GM12878 (cell line): ENCODE measurements around the gene SIL1. TPM values are rescaled to one million over a fixed set of nuclear protein-coding genes. Genes with fewer than 3 reads are reported as not detected.

Experiments used
- ATAC-seq: fragments of 200-7000 bp; cut with Tn5 transposase; 3 replicates; pipeline ENCODE4 v1.9.1; 2020; ENCODE audit warnings: mild to moderate bottlenecking, moderate library complexity
- BruUV-seq: library from RNA; stranded (reverse); fragments of 400-500 nt; replicated peaks from 2 replicates; lab custom pipeline; 2021; lab: Mats Ljungman, UMichigan
- CTCF ChIA-PET: fragments of 300-600 bp; sonication (Branson Sonifier 250); formaldehyde crosslinking; extraction: SDS; loops from one replicate; lab custom pipeline; 2021; ENCODE audit warnings: inconsistent platforms; lab: Yijun Ruan, JAX
- POLR2A ChIA-PET: fragments of 350-600 bp; formaldehyde crosslinking; extraction: SDS; loops from one replicate; lab custom pipeline; 2021; ENCODE audit warnings: inconsistent platforms; lab: Charles Lee
- RAD21 ChIA-PET: fragments of 300-600 bp; sonication (Branson Sonifier 250); formaldehyde crosslinking; loops from one replicate; lab custom pipeline; 2023; ENCODE audit warnings: antibody characterized with exemption; ENCODE audit not compliant: unreplicated experiment; lab: Charles Lee
- SMC1A ChIA-PET: fragments of 300-600 bp; sonication (Branson Sonifier 250); formaldehyde crosslinking; loops from one replicate; lab custom pipeline; 2023; ENCODE audit not compliant: unreplicated experiment, uncharacterized antibody; lab: Charles Lee
- DNase-seq: peaks from one replicate; pipeline ENCODE4 v3.0.0-alpha.2; 2011; ENCODE audit warnings: low read depth, low spot score
- FAIRE-seq: peaks from 3 replicates; lab custom pipeline; 2011; peaks lifted over from hg19 to GRCh38; lab: Jason Lieb, UNC
- H2AFZ ChIP-seq: 2 replicates; pipeline ENCODE4 v1.6.0; 2011; ENCODE audit warnings: low read depth, low read length, control low read depth; ENCODE audit not compliant: control insufficient read depth
- H3K27ac ChIP-seq: 2 replicates; pipeline ENCODE4 v1.5.1; 2011; ENCODE audit warnings: control low read depth; ENCODE audit not compliant: control insufficient read depth, insufficient read depth
- H3K27me3 ChIP-seq, 2 experiments: replicated peaks in 1 of 2; 2 replicates each; pipeline versions ENCODE4 v1.6.0 to v1.6.1; 2011; ENCODE audit warnings: low read length in 1 of 2; ENCODE audit not compliant: control insufficient read depth in 2 of 2, insufficient read depth in 2 of 2
- H3K36me3 ChIP-seq, 2 experiments: 2 replicates each; pipeline ENCODE4 v1.5.1; 2011; ENCODE audit warnings: low read length in 1 of 2; ENCODE audit not compliant: control insufficient read depth in 2 of 2, insufficient read depth in 2 of 2
- H3K4me1 ChIP-seq: 2 replicates; pipeline ENCODE4 v1.6.1; 2011; ENCODE audit warnings: mild to moderate bottlenecking, low read length, moderate library complexity, mixed read lengths; ENCODE audit not compliant: control insufficient read depth, insufficient read depth
- H3K4me2 ChIP-seq: 2 replicates; pipeline ENCODE4 v1.6.0; 2011; ENCODE audit warnings: control low read depth; ENCODE audit not compliant: control insufficient read depth, insufficient read depth
- H3K4me3 ChIP-seq: fragments of 200-600 bp; sonication (generic); 2 replicates; pipeline ENCODE4 v1.5.1; 2016
- H3K79me2 ChIP-seq: 2 replicates; pipeline ENCODE4 v1.6.0; 2011; ENCODE audit warnings: low read length; ENCODE audit not compliant: control insufficient read depth, insufficient read depth
- H3K9ac ChIP-seq: 2 replicates; pipeline ENCODE4 v1.8.0; 2011; ENCODE audit warnings: low read length, control low read depth, mixed read lengths; ENCODE audit not compliant: control insufficient read depth, insufficient read depth
- H3K9me3 ChIP-seq: replicated peaks from 3 replicates; pipeline ENCODE4 v1.5.1; 2011; ENCODE audit warnings: mild to moderate bottlenecking, low read length; ENCODE audit not compliant: control insufficient read depth, insufficient read depth
- H4K20me1 ChIP-seq: 2 replicates; pipeline ENCODE4 v1.6.0; 2011; ENCODE audit not compliant: control insufficient read depth, insufficient read depth
- RAD21 ChIP-seq: IDR thresholded peaks from 2 replicates; pipeline ENCODE4 v1.6.1; 2011; ENCODE audit warnings: mild to moderate bottlenecking, low read depth, low read length, moderate library complexity; ENCODE audit not compliant: insufficient read depth
- RBBP5 ChIP-seq: fragments of 200-600 bp; sonication (generic); conservative IDR thresholded peaks from 2 replicates; pipeline ENCODE4 v1.6.1; 2016
- RFX5 ChIP-seq: IDR thresholded peaks from 2 replicates; pipeline ENCODE4 v1.6.1; 2011; ENCODE audit warnings: low read depth, low read length, improper control_type of control experiment
- SIX5 ChIP-seq: IDR thresholded peaks from 2 replicates; pipeline ENCODE4 v1.6.1; 2011; ENCODE audit warnings: mild to moderate bottlenecking, low read depth, low read length, moderate library complexity; ENCODE audit not compliant: severe bottlenecking
- TCF3 ChIP-seq: IDR thresholded peaks from 2 replicates; pipeline ENCODE4 v1.6.1; 2012; ENCODE audit warnings: low read depth, mild to moderate bottlenecking, low read length, borderline replicate concordance; ENCODE audit not compliant: insufficient read depth
- ZBTB11 ChIP-seq: fragments of 450-650 bp; formaldehyde crosslinking; IDR thresholded peaks from 2 replicates; pipeline ENCODE4 v1.5.0; 2022; ENCODE audit warnings: mild to moderate bottlenecking, missing genetic modification characterization
- WGBS: methylation state at CpG from one replicate; pipeline ENCODE4 v1.1.6; 2016; ENCODE audit warnings: low lambda C conversion rate; ENCODE audit not compliant: insufficient replicate concordance, insufficient coverage; ENCODE audit errors: missing lambda C conversion rate; 5-methylcytosine and 5-hydroxymethylcytosine counted together
- in situ Hi-C: fragments of 300-500 bp; cut with MboI; formaldehyde crosslinking; loops from 9 replicates; pipeline ENCODE4 v1.14.3; 2018; ENCODE audit warnings: mixed read lengths
- intact Hi-C: fragments of 100-400 bp; cut with micrococcal nuclease; formaldehyde crosslinking; loops from one replicate; pipeline ENCODE4 v1.14.2; 2022; ENCODE audit not compliant: unreplicated experiment
- polyA plus RNA-seq, 11 experiments: library from polyadenylated mRNA; depleted of rRNA in 4 of 11; unstranded in 6 of 11; stranded (reverse) in 5 of 11; fragments of >200 nt; fragmentation: Nextera tagmentation in 4 of 11; fragmentation: Illumina TruSeq in 1 of 11; extraction: Ambion mirVana in 4 of 11; extraction: Trizol in 1 of 11; gene quantifications; 1 replicate in 1 of 11; 2 replicates in 10 of 11; pipeline versions ENCODE4 v1.2.1 to v1.2.3, GENCODE V29; 2011 to 2016; ENCODE audit warnings: inconsistent platforms in 2 of 11, missing spikeins in 2 of 11, low read depth in 1 of 11
- total RNA-seq, 4 experiments: library from RNA; depleted of rRNA in 3 of 4; stranded (reverse); fragments of >200 nt in 3 of 4; fragmentation: Illumina TruSeq in 1 of 4; extraction: Trizol in 1 of 4; gene quantifications; 2 replicates each; pipeline versions ENCODE4 v1.2.1 to v1.2.3, GENCODE V29; 2013 to 2021

The SIL1 gene
- total and polyA plus RNA-seq, 10 of the 15 experiments (the other 5 are each of a cell fraction or from before 2014, with no cell fraction given), result 4.1 to 49.8 (median 29.4) TPM

DNA sequence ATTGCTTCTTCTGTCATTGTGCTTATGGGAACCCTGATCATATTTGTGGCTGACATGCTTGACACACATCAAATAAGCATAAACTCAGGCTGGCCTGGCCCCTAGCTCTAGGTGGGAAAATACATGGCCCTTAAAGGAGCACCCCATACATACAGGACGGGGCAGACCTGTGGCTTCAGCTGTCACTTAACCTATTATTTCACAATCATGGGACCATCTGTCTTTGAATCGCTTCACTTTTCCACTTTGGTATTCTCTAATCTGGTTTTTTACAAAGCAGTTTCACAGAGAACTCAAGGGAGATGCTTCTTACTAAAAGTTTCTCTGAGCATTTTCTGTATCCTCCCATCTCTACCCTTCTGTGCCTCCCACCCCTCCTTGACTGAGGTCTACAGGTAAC lies 288.4 kb downstream of the SIL1 start (continued):
- TF ChIP-seq ZBTB11 (no peak), RBBP5 (no peak), RFX5 (no peak), SIX5 (no peak)

GRCh38 chr5:138905541-138905940 lies 292.6 kb downstream of the SIL1 start:
- Histone ChIP-seq H3K9ac (no peak overlapping the region), H3K27ac (no peak overlapping the region), H3K4me1 (no peaks in the 10 kb centered on the region), H2AFZ (no peak overlapping the region), H3K36me3 (peaks cover 0 to 2% of the 10 kb centered on the region in 2 experiments; a peak in 2 of 4 replicates), H3K79me2 (no peaks in the 10 kb centered on the region), H4K20me1 (no peaks in the 10 kb centered on the region), H3K4me3 (no peak overlapping the region), H3K27me3 (no peaks in the 10 kb centered on the region), H3K4me2 (no peak overlapping the region), H3K9me3 (no peaks in the 10 kb centered on the region)
- FAIRE-seq, result no peak
- intact Hi-C loops, result no loop called here
- in situ Hi-C loops, result no loop called here
- no peak for ATAC-seq
- WGBS, result 100% methylated on average over 1 of the region's 1 CpG
- ChIA-PET POLR2A (interaction anchor here (0.5 kb wide), 1 partner anchor 376 kb away, joined by 9 read pairs; no protein-coding TSS in a partner anchor), CTCF (no interaction called here), SMC1A (interaction anchor here (0.6 to 0.9 kb wide), 2 partner anchors 8 to 340 kb away, joined by 3 read pairs; no protein-coding TSS in a partner anchor), RAD21 (no interaction called here)
- DNase-seq, result no peak
- TF ChIP-seq TCF3 (no peak), RAD21 (no peak)
- BruUV-seq, result no TSS peak
